ENCODE data around the gene SLC16A6.
A peak's percentile ranks its signal among the peaks of the same experiment; 100 is the strongest.
"Not testable (repeated sequence)": the region's sequence is repeated elsewhere in the genome, so short reads cannot be mapped to it uniquely, and the experiment has no call there.

The SLC16A6 gene

GRCh38 chr17:68289473-68289872 lies 1.5 kb downstream of the SLC16A6 start:
- DNase-seq (ENCODE audit: low read depth) = no peak

GRCh38 chr17:68288804-68289203 lies 2.1 kb downstream of the SLC16A6 start:
- no peak for DNase-seq (ENCODE audit: low read depth)

- DNase-seq (ENCODE audit: low read depth) = no peak
Measured at GRCh38 chr17:68288375-68288774, 2.6 kb downstream of the SLC16A6 start.

- DNase-seq (ENCODE audit: low read depth) = not testable (repeated sequence)
Measured at GRCh38 chr17:68281965-68282364, 9.0 kb downstream of the SLC16A6 start.

- DNase-seq (ENCODE audit: low read depth) = no peak
Measured at GRCh38 chr17:68277807-68278206, 13.1 kb downstream of the SLC16A6 start.

- not testable (repeated sequence) for DNase-seq (ENCODE audit: low read depth)
Measured at GRCh38 chr17:68276339-68276738, 14.6 kb downstream of the SLC16A6 start.

GRCh38 chr17:68273722-68274121 lies 17.2 kb downstream of the SLC16A6 start:
- DNase-seq (ENCODE audit: low read depth) = no peak

- not testable (repeated sequence) for DNase-seq (ENCODE audit: low read depth)
Measured at GRCh38 chr17:68265833-68266232, 25.1 kb downstream of the SLC16A6 start.

- DNase-seq (ENCODE audit: low read depth) = not testable (repeated sequence)
Measured at GRCh38 chr17:68263101-68263681, 27.7 kb downstream of the SLC16A6 start.

GRCh38 chr17:68262467-68262866 lies 28.5 kb downstream of the SLC16A6 start:
- not testable (repeated sequence) for DNase-seq (ENCODE audit: low read depth)

GRCh38 chr17:68260051-68260762 lies 30.7 kb downstream of the SLC16A6 start:
- DNase-seq (ENCODE audit: low read depth) = no peak

GRCh38 chr17:68259648-68259951 lies 31.3 kb downstream of the SLC16A6 start:
- not testable (repeated sequence) for DNase-seq (ENCODE audit: low read depth)

- DNase-seq (ENCODE audit: low read depth) = not testable (repeated sequence)
Measured at GRCh38 chr17:68258890-68259647, 31.9 kb downstream of the SLC16A6 start.

GRCh38 chr17:68257934-68258333 lies 33.0 kb downstream of the SLC16A6 start:
- DNase-seq (ENCODE audit: low read depth) = no peak

GRCh38 chr17:68256701-68257100 lies 34.2 kb downstream of the SLC16A6 start:
- not testable (repeated sequence) for DNase-seq (ENCODE audit: low read depth)

- no peak for DNase-seq (ENCODE audit: low read depth)
Measured at GRCh38 chr17:68255731-68256538, 35.0 kb downstream of the SLC16A6 start.

- no peak for DNase-seq (ENCODE audit: low read depth)
Measured at GRCh38 chr17:68255151-68255550, 35.8 kb downstream of the SLC16A6 start.

- DNase-seq (ENCODE audit: low read depth) = not testable (repeated sequence)
Measured at GRCh38 chr17:68253426-68253825, 37.5 kb downstream of the SLC16A6 start.

GRCh38 chr17:68249354-68249765 lies 41.6 kb downstream of the SLC16A6 start:
- no peak for DNase-seq (ENCODE audit: low read depth)

- no peak for DNase-seq (ENCODE audit: low read depth)
Measured at GRCh38 chr17:68248891-68249290, 42.0 kb downstream of the SLC16A6 start.

GRCh38 chr17:68248199-68248825 lies 42.6 kb downstream of the SLC16A6 start:
- DNase-seq (ENCODE audit: low read depth) = peak; percentile 51

Measured in GM04503 (cell line).